K562 (cell line): ENCODE results near the gene MLX. TPM values are rescaled to one million over a fixed set of nuclear protein-coding genes. Genes with fewer than 3 reads are reported as not detected.

Source experiments
- BRD4 ChIP-seq: fragments of 200-600 bp; sonication (generic); IDR thresholded peaks from 2 replicates; pipeline ENCODE4 v1.6.1; 2017; ENCODE audit warnings: inconsistent platforms
- CBX3 ChIP-seq, 2 experiments: IDR thresholded peaks; 1 replicate in 1 of 2; 2 replicates in 1 of 2; pipeline ENCODE4 v1.6.1; 2012; ENCODE audit warnings: inconsistent platforms in 2 of 2, low read length in 2 of 2, borderline replicate concordance in 1 of 2, control low read depth in 1 of 2
- CBX5 ChIP-seq: IDR thresholded peaks from 2 replicates; pipeline ENCODE4 v1.6.1; 2014; ENCODE audit warnings: low read depth, borderline replicate concordance
- CHD1 ChIP-seq: fragments of 200-600 bp; sonication (generic); IDR thresholded peaks from one replicate; pipeline ENCODE4 v1.6.1; 2012; ENCODE audit warnings: mild to moderate bottlenecking, moderate library complexity, low read length, inconsistent platforms
- HSF4 ChIP-seq: fragments of 250-450 bp; sonication (Bioruptor Pico); IDR thresholded peaks from 2 replicates; pipeline ENCODE4 v2.1.2; 2022; ENCODE audit warnings: mild to moderate bottlenecking, moderate library complexity, borderline replicate concordance
- KAT2B ChIP-seq: IDR thresholded peaks from one replicate; pipeline ENCODE4 v1.6.1; 2012; ENCODE audit warnings: low read depth, mild to moderate bottlenecking, control low read depth, inconsistent platforms, low read length, moderate library complexity
- KLF1 ChIP-seq: fragments of 450-650 bp; IDR thresholded peaks from 2 replicates; pipeline ENCODE4 v1.6.1; 2016; ENCODE audit warnings: missing genetic modification characterization, missing compliant biosample characterization
- KLF10 ChIP-seq: fragments of 250-450 bp; sonication (Bioruptor Pico); IDR thresholded peaks from 2 replicates; pipeline ENCODE4 v1.6.1; 2021; ENCODE audit warnings: matching md5 sums
- MAZ ChIP-seq, 2 experiments: fragments of 450-650 bp in 1 of 2; sonication (generic) in 1 of 2; formaldehyde crosslinking; IDR thresholded peaks in 1 of 2; conservative IDR thresholded peaks in 1 of 2; 2 replicates each; pipeline versions ENCODE4 v1.4.0 to v1.5.0; 2020; ENCODE audit warnings: mild to moderate bottlenecking in 1 of 2, missing genetic modification reagents in 1 of 2
- MEF2A ChIP-seq: IDR thresholded peaks from 2 replicates; pipeline ENCODE4 v1.6.1; 2011; ENCODE audit warnings: low read depth, mild to moderate bottlenecking, low read length, moderate library complexity; ENCODE audit not compliant: control insufficient read depth
- MXI1 ChIP-seq: IDR thresholded peaks from 2 replicates; pipeline ENCODE4 v1.6.1; 2011; ENCODE audit warnings: low read depth, mild to moderate bottlenecking, improper control_type of control experiment, low read length
- NCOA2 ChIP-seq, 2 experiments: fragments of 450-650 bp; IDR thresholded peaks; 2 replicates each; pipeline ENCODE4 v1.6.1; 2018; ENCODE audit warnings: mild to moderate bottlenecking in 2 of 2, moderate library complexity in 1 of 2; ENCODE audit not compliant: partially characterized antibody in 2 of 2
- NFXL1 ChIP-seq: fragments of 450-650 bp; formaldehyde crosslinking; IDR thresholded peaks from 2 replicates; pipeline ENCODE4 v1.4.0; 2021; ENCODE audit warnings: mild to moderate bottlenecking
- PHF21A ChIP-seq: fragments of 450-650 bp; IDR thresholded peaks from 2 replicates; pipeline ENCODE4 v1.6.1; 2017; ENCODE audit warnings: low read depth, borderline replicate concordance
- PHF8 ChIP-seq: fragments of 200-600 bp; sonication (generic); IDR thresholded peaks from 2 replicates; pipeline ENCODE4 v1.6.1; 2012; ENCODE audit warnings: mixed run types, mild to moderate bottlenecking, inconsistent platforms, low read length, moderate library complexity, borderline replicate concordance
- RFX7 ChIP-seq: fragments of 250-450 bp; sonication (Bioruptor Pico); IDR thresholded peaks from 2 replicates; pipeline ENCODE4 v1.5.1; 2021; ENCODE audit warnings: mild to moderate bottlenecking
- RHOXF2B ChIP-seq: fragments of 250-450 bp; sonication (Bioruptor Pico); conservative IDR thresholded peaks from 2 replicates; pipeline ENCODE4 v1.5.1; 2021
- TAF15 ChIP-seq: fragments of 200-400 bp; formaldehyde crosslinking; IDR thresholded peaks from 2 replicates; pipeline ENCODE4 v1.6.1; 2017; ENCODE audit warnings: mild to moderate bottlenecking, low read depth, low read length, moderate library complexity
- TAF9B ChIP-seq: fragments of 450-650 bp; IDR thresholded peaks from 2 replicates; pipeline ENCODE4 v1.6.1; 2018; ENCODE audit warnings: mild to moderate bottlenecking; ENCODE audit not compliant: partially characterized antibody
- XRCC4 ChIP-seq: IDR thresholded peaks from one replicate; pipeline ENCODE4 v1.6.1; 2011; ENCODE audit not compliant: insufficient read depth, insufficient read length; ENCODE audit errors: extremely low read depth
- ZNF12 ChIP-seq: sonication (generic); formaldehyde crosslinking; IDR thresholded peaks from 2 replicates; pipeline ENCODE4 v1.4.0; 2020; ENCODE audit warnings: mild to moderate bottlenecking, missing genetic modification reagents
- ZNF146 ChIP-seq: IDR thresholded peaks from one replicate; pipeline ENCODE4 v1.6.1; 2018; ENCODE audit warnings: missing compliant biosample characterization; ENCODE audit not compliant: unreplicated experiment
- ZNF354B ChIP-seq: fragments of 250-450 bp; sonication (Bioruptor Pico); IDR thresholded peaks from 2 replicates; pipeline ENCODE4 v1.4.0; 2020
- polyA plus RNA-seq, 8 experiments: library from polyadenylated mRNA; depleted of rRNA in 4 of 8; stranded (reverse) in 5 of 8; unstranded in 3 of 8; fragments of >200 nt; fragmentation: Nextera tagmentation in 2 of 8; fragmentation: Illumina TruSeq in 1 of 8; extraction: Ambion mirVana in 2 of 8; extraction: Trizol in 1 of 8; gene quantifications; 2 replicates each; pipeline versions ENCODE4 v1.2.1 to v1.2.3, GENCODE V29; 2011 to 2014; ENCODE audit warnings: inconsistent platforms in 1 of 8, missing spikeins in 1 of 8
- total RNA-seq, 7 experiments: library from RNA; depleted of rRNA in 6 of 7; stranded (reverse); fragments of >200 nt in 6 of 7; fragmentation: Illumina TruSeq in 2 of 7; extraction: Trizol in 2 of 7; gene quantifications; 2 replicates each; pipeline versions ENCODE4 v1.2.1 to v1.2.3, GENCODE V29; 2011 to 2021; ENCODE audit warnings: low replicate concordance in 1 of 7
- TF ChIP-seq, protein P1 (sequence below): conservative IDR thresholded peaks from 2 replicates; pipeline ENCODE4 v1.6.1; 2011; ENCODE audit warnings: low read depth, mild to moderate bottlenecking, low read length; ENCODE audit not compliant: control insufficient read depth
- TF ChIP-seq, protein P2 (sequence below): fragments of 250-450 bp; sonication (Bioruptor Pico); IDR thresholded peaks from 2 replicates; pipeline ENCODE4 v1.5.0; 2020; ENCODE audit warnings: mild to moderate bottlenecking, borderline replicate concordance
- TF ChIP-seq, protein P3 (sequence below): sonication (generic); formaldehyde crosslinking; IDR thresholded peaks from 2 replicates; pipeline ENCODE4 v1.8.0; 2023; ENCODE audit warnings: mild to moderate bottlenecking, missing genetic modification reagents

The MLX gene
- total and polyA plus RNA-seq, 9 of the 15 experiments (the other 6 are each of a cell fraction or from before 2014, with no cell fraction given), result 42.9 to 100 (median 58.9) TPM

DNA sequence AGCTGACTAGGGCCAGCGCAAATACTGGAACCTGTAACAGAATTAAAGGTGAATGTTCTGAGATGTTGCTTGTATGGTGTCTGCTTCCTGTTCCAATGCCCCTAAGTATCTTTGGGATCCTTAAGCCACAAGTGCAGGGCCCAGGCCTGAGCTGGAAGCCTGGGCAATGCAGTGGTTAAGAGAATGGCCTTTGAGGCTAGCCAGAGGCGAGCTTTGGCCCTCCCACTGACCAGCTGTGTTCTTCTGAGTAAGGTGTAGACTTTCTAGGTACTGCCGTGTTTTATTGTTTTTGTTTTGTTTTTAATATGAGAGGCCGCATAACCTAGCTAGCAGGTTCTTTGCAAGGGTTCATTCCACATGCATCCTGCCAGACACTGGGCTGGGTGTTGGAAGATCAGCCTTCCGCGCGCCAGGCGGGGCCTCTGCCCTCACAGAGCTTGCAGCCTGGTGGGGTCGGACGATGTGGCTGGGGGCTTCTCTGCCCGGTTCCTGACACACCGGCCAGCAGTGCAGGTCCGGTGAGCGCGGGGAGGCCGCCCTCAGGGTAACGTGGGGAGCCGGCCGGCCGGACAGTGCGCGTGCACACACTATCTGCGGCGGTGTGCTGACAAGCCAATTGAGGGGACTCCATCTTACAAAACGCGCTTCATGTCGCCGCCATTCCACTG, 551 bp upstream of the MLX start (continued):
- TF ChIP-seq, protein P1, sequence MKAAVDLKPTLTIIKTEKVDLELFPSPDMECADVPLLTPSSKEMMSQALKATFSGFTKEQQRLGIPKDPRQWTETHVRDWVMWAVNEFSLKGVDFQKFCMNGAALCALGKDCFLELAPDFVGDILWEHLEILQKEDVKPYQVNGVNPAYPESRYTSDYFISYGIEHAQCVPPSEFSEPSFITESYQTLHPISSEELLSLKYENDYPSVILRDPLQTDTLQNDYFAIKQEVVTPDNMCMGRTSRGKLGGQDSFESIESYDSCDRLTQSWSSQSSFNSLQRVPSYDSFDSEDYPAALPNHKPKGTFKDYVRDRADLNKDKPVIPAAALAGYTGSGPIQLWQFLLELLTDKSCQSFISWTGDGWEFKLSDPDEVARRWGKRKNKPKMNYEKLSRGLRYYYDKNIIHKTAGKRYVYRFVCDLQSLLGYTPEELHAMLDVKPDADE, result no peak
- no peak for TF ChIP-seq TAF15
- TF ChIP-seq MXI1, result no peak
- TF ChIP-seq, protein P2, sequence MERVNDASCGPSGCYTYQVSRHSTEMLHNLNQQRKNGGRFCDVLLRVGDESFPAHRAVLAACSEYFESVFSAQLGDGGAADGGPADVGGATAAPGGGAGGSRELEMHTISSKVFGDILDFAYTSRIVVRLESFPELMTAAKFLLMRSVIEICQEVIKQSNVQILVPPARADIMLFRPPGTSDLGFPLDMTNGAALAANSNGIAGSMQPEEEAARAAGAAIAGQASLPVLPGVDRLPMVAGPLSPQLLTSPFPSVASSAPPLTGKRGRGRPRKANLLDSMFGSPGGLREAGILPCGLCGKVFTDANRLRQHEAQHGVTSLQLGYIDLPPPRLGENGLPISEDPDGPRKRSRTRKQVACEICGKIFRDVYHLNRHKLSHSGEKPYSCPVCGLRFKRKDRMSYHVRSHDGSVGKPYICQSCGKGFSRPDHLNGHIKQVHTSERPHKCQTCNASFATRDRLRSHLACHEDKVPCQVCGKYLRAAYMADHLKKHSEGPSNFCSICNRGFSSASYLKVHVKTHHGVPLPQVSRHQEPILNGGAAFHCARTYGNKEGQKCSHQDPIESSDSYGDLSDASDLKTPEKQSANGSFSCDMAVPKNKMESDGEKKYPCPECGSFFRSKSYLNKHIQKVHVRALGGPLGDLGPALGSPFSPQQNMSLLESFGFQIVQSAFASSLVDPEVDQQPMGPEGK (CRISPR knock-in tag), result no peak
- TF ChIP-seq KAT2B, result no peak
- no peak for TF ChIP-seq KLF10 (CRISPR knock-in tag)
- TF ChIP-seq ZNF354B (CRISPR knock-in tag), result no peak
- TF ChIP-seq ZNF12, result 0 out of 2 replicates have a peak, but pooled peaks have one; percentile 19
- no peak for TF ChIP-seq ZNF146 (CRISPR knock-in tag)
- TF ChIP-seq CHD1, result no peak
- TF ChIP-seq MAZ (CRISPR knock-in tag; conservative IDR thresholded peaks at IDR 0.05 in 1 of 2, IDR thresholded peaks at IDR 0.05 in 1 of 2), result peak in 1 of 2 experiments; percentile 57; a peak in 1 of 4 replicates
- TF ChIP-seq XRCC4, result no peak
- TF ChIP-seq MEF2A, result no peak
- TF ChIP-seq PHF8, result no peak
- no peak for TF ChIP-seq CBX5
- peak; percentile 65; the same call in 1 of the 2 replicates for TF ChIP-seq NFXL1 (CRISPR knock-in tag)
- no peak for TF ChIP-seq CBX3 (IDR thresholded peaks at IDR 0.05; ENCODE audit: borderline replicate concordance in 1 of 2, low read length in 2 of 2)
- TF ChIP-seq RHOXF2B, result no peak
- no peak for TF ChIP-seq HSF4
- no peak for TF ChIP-seq PHF21A
- no peak for TF ChIP-seq TAF9B
- TF ChIP-seq KLF1, result no peak
- TF ChIP-seq NCOA2 (IDR thresholded peaks at IDR 0.05; ENCODE audit: partially characterized antibody in 2 of 2), result no peak
- TF ChIP-seq, protein P3, sequence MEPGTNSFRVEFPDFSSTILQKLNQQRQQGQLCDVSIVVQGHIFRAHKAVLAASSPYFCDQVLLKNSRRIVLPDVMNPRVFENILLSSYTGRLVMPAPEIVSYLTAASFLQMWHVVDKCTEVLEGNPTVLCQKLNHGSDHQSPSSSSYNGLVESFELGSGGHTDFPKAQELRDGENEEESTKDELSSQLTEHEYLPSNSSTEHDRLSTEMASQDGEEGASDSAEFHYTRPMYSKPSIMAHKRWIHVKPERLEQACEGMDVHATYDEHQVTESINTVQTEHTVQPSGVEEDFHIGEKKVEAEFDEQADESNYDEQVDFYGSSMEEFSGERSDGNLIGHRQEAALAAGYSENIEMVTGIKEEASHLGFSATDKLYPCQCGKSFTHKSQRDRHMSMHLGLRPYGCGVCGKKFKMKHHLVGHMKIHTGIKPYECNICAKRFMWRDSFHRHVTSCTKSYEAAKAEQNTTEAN (CRISPR knock-in tag), result no peak
- no peak for TF ChIP-seq RFX7 (CRISPR knock-in tag)
- no peak for TF ChIP-seq BRD4
